B cell (primary cell): Measurements from ENCODE around the gene ACTL8. TPM values are rescaled to one million over a fixed set of nuclear protein-coding genes. Genes with fewer than 3 reads are reported as not detected.

Experiments
- ATAC-seq: fragments of 200-7000 bp; cut with Tn5 transposase; one replicate; pipeline ENCODE4 v1.10.0; 2021; ENCODE audit warnings: low read depth, mild to moderate bottlenecking, moderate number of reproducible peaks, moderate library complexity
- CTCF ChIA-PET: fragments of 350-600 bp; sonication (Branson Sonifier 250); formaldehyde crosslinking; loops from one replicate; lab custom pipeline; 2021; ENCODE audit warnings: antibody characterized with exemption, inconsistent platforms; lab: Charles Lee
- POLR2A ChIA-PET: fragments of 350-600 bp; sonication (Branson Sonifier 250); formaldehyde crosslinking; loops from one replicate; lab custom pipeline; 2021; ENCODE audit warnings: antibody characterized with exemption; lab: Charles Lee
- DNase-seq: peaks from one replicate; pipeline ENCODE4 v3.0.0; 2013
- H2AFZ ChIP-seq: 2 replicates; pipeline ENCODE4 v1.6.1; 2012; ENCODE audit warnings: mild to moderate bottlenecking, low read depth, low read length; ENCODE audit not compliant: insufficient read depth, poor library complexity, severe bottlenecking
- H3K27ac ChIP-seq, 2 donors: 1 replicate in 1 of 2; 2 replicates in 1 of 2; pipeline ENCODE4 v1.5.1; 2012 to 2013; ENCODE audit warnings: low read length in 2 of 2, mild to moderate bottlenecking in 2 of 2, moderate library complexity in 1 of 2
- H3K27me3 ChIP-seq, 4 experiments: fragments of 200-600 bp in 1 of 4; sonication (generic) in 1 of 4; replicated peaks in 1 of 4; 1 replicate in 2 of 4; 2 replicates in 2 of 4; pipeline versions ENCODE4 v1.6.1 to v1.7.0; 2013 to 2016; ENCODE audit warnings: low read length in 3 of 4, mild to moderate bottlenecking in 2 of 4, mixed read lengths in 1 of 4, moderate library complexity in 1 of 4; ENCODE audit not compliant: insufficient read depth in 4 of 4, control insufficient read depth in 3 of 4; ENCODE audit errors: control extremely low read depth in 1 of 4
- H3K36me3 ChIP-seq, 2 experiments: replicated peaks in 1 of 2; 1 replicate in 1 of 2; 2 replicates in 1 of 2; pipeline versions ENCODE4 v1.6.1 to v1.7.1; 2013; ENCODE audit warnings: low read length in 1 of 2; ENCODE audit not compliant: insufficient read depth in 2 of 2, control insufficient read depth in 1 of 2; ENCODE audit errors: control extremely low read depth in 1 of 2, extremely low read depth in 1 of 2
- H3K4me1 ChIP-seq, 2 donors: fragments of 200-600 bp in 1 of 2; sonication (generic) in 1 of 2; 1 replicate in 1 of 2; 2 replicates in 1 of 2; pipeline versions ENCODE4 v1.5.1 to v1.6.1; 2013 to 2017; ENCODE audit warnings: low read length in 2 of 2; ENCODE audit not compliant: control insufficient read depth in 2 of 2, insufficient read depth in 2 of 2
- H3K4me2 ChIP-seq: replicated peaks from 2 replicates; pipeline ENCODE3; 2012; ENCODE audit warnings: mild to moderate bottlenecking, low read depth, low read length; ENCODE audit not compliant: poor library complexity, severe bottlenecking
- H3K4me3 ChIP-seq, 5 experiments: fragments of 200-600 bp in 1 of 5; sonication (generic) in 1 of 5; 1 replicate in 3 of 5; 2 replicates in 2 of 5; pipeline versions ENCODE4 v1.5.1 to v1.7.0; 2011 to 2016; ENCODE audit warnings: low read length in 4 of 5, mild to moderate bottlenecking in 4 of 5, low read depth in 2 of 5, control low read depth in 1 of 5, moderate library complexity in 1 of 5; ENCODE audit not compliant: insufficient read depth in 1 of 5; ENCODE audit errors: control extremely low read depth in 1 of 5, extremely low read depth in 1 of 5
- H3K79me2 ChIP-seq: fragments of 200-600 bp; sonication (generic); one replicate; pipeline ENCODE4 v1.6.0; 2016; ENCODE audit warnings: low read length; ENCODE audit not compliant: control insufficient read depth, insufficient read depth
- H3K9ac ChIP-seq: fragments of 200-600 bp; sonication (generic); 2 replicates; pipeline ENCODE4 v1.6.1; 2017; ENCODE audit warnings: mild to moderate bottlenecking, low read length, moderate library complexity
- H3K9me3 ChIP-seq, 3 donors: one replicate each; pipeline versions ENCODE4 v1.6.1 to v1.7.1; 2013; ENCODE audit warnings: low read length in 2 of 3; ENCODE audit not compliant: control insufficient read depth in 2 of 3, insufficient read depth in 1 of 3; ENCODE audit errors: control extremely low read depth in 1 of 3
- H4K20me1 ChIP-seq: 2 replicates; pipeline ENCODE4 v1.6.0; 2012; ENCODE audit warnings: mild to moderate bottlenecking, low read length; ENCODE audit not compliant: insufficient read depth, control insufficient read depth, poor library complexity, severe bottlenecking
- H3K27ac Mint-ChIP-seq: one replicate; pipeline ENCODE4 v1.8.0; 2021; ENCODE audit warnings: mixed read lengths
- H3K27me3 Mint-ChIP-seq: one replicate; pipeline ENCODE4 v1.8.0; 2021; ENCODE audit warnings: mixed read lengths
- H3K4me1 Mint-ChIP-seq: one replicate; pipeline ENCODE4 v1.8.0; 2021; ENCODE audit warnings: mixed read lengths
- H3K4me3 Mint-ChIP-seq: one replicate; pipeline ENCODE4 v1.8.0; 2021; ENCODE audit warnings: mixed read lengths
- H3K9me3 Mint-ChIP-seq: one replicate; pipeline ENCODE4 v1.8.0; 2022; ENCODE audit warnings: mixed read lengths; ENCODE audit not compliant: insufficient read depth
- EZH2 ChIP-seq: IDR thresholded peaks from 2 replicates; pipeline ENCODE4 v1.6.1; 2012; ENCODE audit warnings: borderline replicate concordance, low read depth, mild to moderate bottlenecking, moderate library complexity, low read length; ENCODE audit not compliant: insufficient read depth, poor library complexity, severe bottlenecking
- WGBS: methylation state at CpG from one replicate; pipeline ENCODE4 v1.1.5; 2013; ENCODE audit warnings: missing lambda C conversion rate; ENCODE audit not compliant: insufficient coverage; 5-methylcytosine and 5-hydroxymethylcytosine counted together
- intact Hi-C: fragments of 100-400 bp; cut with micrococcal nuclease; formaldehyde crosslinking; loops from one replicate; pipeline ENCODE4 v1.10.0; 2022
- polyA plus RNA-seq: library from polyadenylated mRNA; depleted of rRNA; stranded (reverse); fragments of >200 nt; gene quantifications from 2 replicates; pipeline ENCODE4 v1.2.3, GENCODE V29; 2012
- total RNA-seq, 2 donors: library from RNA; stranded (reverse); fragments of 120-200 nt in 1 of 2; gene quantifications; 1 replicate in 1 of 2; 2 replicates in 1 of 2; pipeline versions ENCODE4 v1.2.3 to v1.2.4, GENCODE V29; 2013 to 2022
- TF ChIP-seq, protein P1 (sequence below): fragments of 200-600 bp; IDR thresholded peaks from one replicate; pipeline ENCODE4 v1.8.0; 2022; ENCODE audit warnings: antibody characterized with exemption, mild to moderate bottlenecking

The ACTL8 gene
- total and polyA plus RNA-seq, 2 donors (not counting 1 experiment from before 2014, with no cell fraction given), result not detected

DNA sequence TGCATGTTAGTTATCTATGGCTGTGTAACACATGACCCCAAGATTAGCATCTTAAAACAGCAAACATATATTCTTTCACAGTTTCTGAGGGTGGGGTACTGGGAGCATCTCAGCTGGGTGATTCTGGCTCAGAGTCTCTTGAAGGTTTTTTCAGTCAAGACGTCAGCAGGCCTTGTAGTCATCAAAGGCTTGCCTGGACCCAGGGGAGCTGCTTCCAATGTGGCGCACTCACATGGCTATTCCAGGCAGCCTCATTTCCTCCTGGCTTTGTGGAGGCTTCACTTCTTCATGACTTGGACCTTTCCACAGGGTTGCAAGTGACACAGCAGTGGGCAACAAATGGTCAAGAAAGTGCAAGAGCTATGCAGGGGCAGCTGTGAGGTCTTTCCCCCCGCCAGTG, 114.7 kb downstream of the ACTL8 start:
- no peak overlapping the region for H3K9ac ChIP-seq
- H2AFZ ChIP-seq, result no peak overlapping the region
- H3K4me2 ChIP-seq, result no peak overlapping the region
- intact Hi-C loops, result no loop called here
- no peaks in the 10 kb centered on the region for H3K79me2 ChIP-seq
- H3K4me1 ChIP-seq, result no peaks in the 10 kb centered on the region
- Mint-ChIP-seq H3K27me3 (peaks cover 6% of the 10 kb centered on the region), H3K4me1 (no peaks in the 10 kb centered on the region), H3K27ac (no peak overlapping the region), H3K4me3 (no peak overlapping the region), H3K9me3 (peaks cover 2% of the 10 kb centered on the region)
- no peaks in the 10 kb centered on the region for H3K9me3 ChIP-seq
- TF ChIP-seq, protein P1, sequence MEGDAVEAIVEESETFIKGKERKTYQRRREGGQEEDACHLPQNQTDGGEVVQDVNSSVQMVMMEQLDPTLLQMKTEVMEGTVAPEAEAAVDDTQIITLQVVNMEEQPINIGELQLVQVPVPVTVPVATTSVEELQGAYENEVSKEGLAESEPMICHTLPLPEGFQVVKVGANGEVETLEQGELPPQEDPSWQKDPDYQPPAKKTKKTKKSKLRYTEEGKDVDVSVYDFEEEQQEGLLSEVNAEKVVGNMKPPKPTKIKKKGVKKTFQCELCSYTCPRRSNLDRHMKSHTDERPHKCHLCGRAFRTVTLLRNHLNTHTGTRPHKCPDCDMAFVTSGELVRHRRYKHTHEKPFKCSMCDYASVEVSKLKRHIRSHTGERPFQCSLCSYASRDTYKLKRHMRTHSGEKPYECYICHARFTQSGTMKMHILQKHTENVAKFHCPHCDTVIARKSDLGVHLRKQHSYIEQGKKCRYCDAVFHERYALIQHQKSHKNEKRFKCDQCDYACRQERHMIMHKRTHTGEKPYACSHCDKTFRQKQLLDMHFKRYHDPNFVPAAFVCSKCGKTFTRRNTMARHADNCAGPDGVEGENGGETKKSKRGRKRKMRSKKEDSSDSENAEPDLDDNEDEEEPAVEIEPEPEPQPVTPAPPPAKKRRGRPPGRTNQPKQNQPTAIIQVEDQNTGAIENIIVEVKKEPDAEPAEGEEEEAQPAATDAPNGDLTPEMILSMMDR, result no peak
- H3K4me3 ChIP-seq, result no peak overlapping the region
- no peak for ATAC-seq
- ChIA-PET CTCF (no interaction called here), POLR2A (no interaction called here)
- no peaks in the 10 kb centered on the region for H4K20me1 ChIP-seq
- peaks cover 0 to 3% (median 0%) of the 10 kb centered on the region in 4 experiments for H3K27me3 ChIP-seq
- no peaks in the 10 kb centered on the region for H3K36me3 ChIP-seq
- WGBS, result 65% methylated on average over 2 of the region's 3 CpGs
- no peak overlapping the region for H3K27ac ChIP-seq
- DNase-seq, result no peak

DNA sequence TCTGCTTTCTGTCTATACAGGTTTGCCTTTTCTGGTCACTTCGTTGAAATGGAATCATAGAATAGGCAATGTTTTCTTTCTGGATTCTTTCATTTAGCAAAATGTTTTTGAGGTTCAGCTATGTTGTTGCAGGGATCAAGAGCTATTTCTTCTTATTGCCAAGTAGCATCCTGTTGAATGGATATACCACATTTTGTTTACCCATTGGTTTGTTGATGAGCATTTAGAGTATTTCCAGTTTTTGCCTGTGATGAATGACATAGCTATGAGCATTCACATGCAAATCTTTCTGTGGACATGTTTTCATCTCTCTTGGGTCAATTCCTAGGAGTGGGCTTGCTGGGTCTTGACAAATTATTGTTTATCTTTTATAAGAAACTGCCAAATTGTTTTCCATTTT, 115.5 kb downstream of the ACTL8 start:
- H4K20me1 ChIP-seq, result no peaks in the 10 kb centered on the region
- Mint-ChIP-seq H3K4me3 (no peak overlapping the region), H3K27ac (no peak overlapping the region), H3K4me1 (no peaks in the 10 kb centered on the region), H3K9me3 (peaks cover 2% of the 10 kb centered on the region), H3K27me3 (peaks cover 9% of the 10 kb centered on the region)
- intact Hi-C loops, result no loop called here
- ChIA-PET POLR2A (no interaction called here), CTCF (no interaction called here)
- H3K36me3 ChIP-seq, result no peaks in the 10 kb centered on the region
- no peak overlapping the region for H3K4me3 ChIP-seq
- WGBS, result no CpG with 5 or more reads among the region's 1 CpG
- H3K9ac ChIP-seq, result no peak overlapping the region
- no peak overlapping the region for H2AFZ ChIP-seq
- H3K4me1 ChIP-seq, result no peaks in the 10 kb centered on the region
- H3K9me3 ChIP-seq, result no peaks in the 10 kb centered on the region
- no peak for TF ChIP-seq EZH2
- TF ChIP-seq, protein P1, result no peak
- H3K79me2 ChIP-seq, result no peaks in the 10 kb centered on the region
- DNase-seq, result no peak
- H3K27ac ChIP-seq, result no peak overlapping the region
- ATAC-seq, result no peak
- H3K4me2 ChIP-seq, result no peak overlapping the region
- H3K27me3 ChIP-seq, result peaks cover 0 to 3% (median 0%) of the 10 kb centered on the region in 4 experiments
